K562 (cell line): Measurements from ENCODE around the gene ADPGK. TPM values are rescaled to one million over a fixed set of nuclear protein-coding genes. Genes with fewer than 3 reads are reported as not detected.
A peak's percentile ranks its signal among the peaks of the same experiment; 100 is the strongest.

Experiments
- ATAC-seq: fragments of 200-7000 bp; cut with Tn5 transposase; 3 replicates; pipeline ENCODE4 v1.9.1; 2020; ENCODE audit warnings: moderate library complexity
- BruUV-seq: library from RNA; stranded (reverse); fragments of 400-500 nt; replicated peaks from 2 replicates; lab custom pipeline; 2021; lab: Mats Ljungman, UMichigan
- CTCF ChIA-PET: fragments of 300-600 bp; formaldehyde crosslinking; extraction: SDS; loops from one replicate; lab custom pipeline; 2021; ENCODE audit warnings: low intra/inter-chr PET ratio; lab: Yijun Ruan, JAX
- POLR2A ChIA-PET: fragments of 300-600, 350-650 bp; sonication (Branson Sonifier 250); formaldehyde crosslinking; extraction: SDS; loops from one replicate; lab custom pipeline; 2021; ENCODE audit warnings: antibody characterized with exemption, inconsistent platforms; lab: Yijun Ruan, JAX
- DNase-seq, 4 experiments: peaks; one replicate each; pipeline versions ENCODE4 v3.0.0 to v3.0.0-alpha.2; 2011 to 2018; ENCODE audit warnings: low spot score in 3 of 4, mixed read lengths in 3 of 4; ENCODE audit errors: extremely low read depth in 1 of 4
- FAIRE-seq: peaks from 2 replicates; lab custom pipeline; 2011; peaks lifted over from hg19 to GRCh38; lab: Jason Lieb, UNC
- H2AFZ ChIP-seq: 2 replicates; pipeline ENCODE4 v1.6.0; 2011; ENCODE audit warnings: low read depth, low read length, control low read depth, inconsistent platforms
- H3K27ac ChIP-seq: fragments of 200-600 bp; 3 replicates; pipeline ENCODE4 v1.8.0; 2011; ENCODE audit warnings: low read depth, mild to moderate bottlenecking, control low read depth, inconsistent platforms, low read length, moderate library complexity, mixed read lengths; ENCODE audit errors: extremely low read depth
- H3K27me3 ChIP-seq, 2 experiments: fragments of 300-600 bp in 1 of 2; 2 replicates in 1 of 2; 3 replicates in 1 of 2; pipeline versions ENCODE4 v1.6.0 to v1.8.0; 2011; ENCODE audit warnings: inconsistent platforms in 2 of 2, low read length in 2 of 2, mild to moderate bottlenecking in 1 of 2, mixed read lengths in 1 of 2, moderate library complexity in 1 of 2; ENCODE audit not compliant: control insufficient read depth in 2 of 2, insufficient read depth in 2 of 2
- H3K36me3 ChIP-seq: fragments of 300-600 bp; 3 replicates; pipeline ENCODE4 v1.8.0; 2011; ENCODE audit warnings: mild to moderate bottlenecking, low read length, inconsistent platforms; ENCODE audit not compliant: control insufficient read depth, insufficient read depth
- H3K4me1 ChIP-seq, 2 experiments: fragments of 200-600 bp in 1 of 2; replicated peaks in 1 of 2; 2 replicates in 1 of 2; 3 replicates in 1 of 2; pipeline versions ENCODE4 v1.5.1 to v1.8.0; 2011; ENCODE audit warnings: inconsistent platforms in 2 of 2, low read length in 2 of 2, mild to moderate bottlenecking in 1 of 2, mixed read lengths in 1 of 2, moderate library complexity in 1 of 2; ENCODE audit not compliant: control insufficient read depth in 2 of 2, insufficient read depth in 2 of 2
- H3K4me2 ChIP-seq: 2 replicates; pipeline ENCODE4 v1.6.1; 2011; ENCODE audit warnings: low read length, control low read depth, inconsistent platforms, mixed read lengths; ENCODE audit not compliant: insufficient read depth
- H3K4me3 ChIP-seq: fragments of 200-600 bp; sonication (generic), shearing (Covaris generic); 2 replicates; pipeline ENCODE4 v1.5.1; 2016; ENCODE audit warnings: control low read depth, inconsistent platforms
- H3K79me2 ChIP-seq: fragments of 200-600 bp; 3 replicates; pipeline ENCODE4 v1.8.0; 2011; ENCODE audit warnings: low read length, inconsistent platforms; ENCODE audit not compliant: control insufficient read depth, insufficient read depth
- H3K9ac ChIP-seq, 2 experiments: 2 replicates each; pipeline versions ENCODE4 v1.6.0 to v1.6.1; 2011; ENCODE audit warnings: low read depth in 2 of 2, low read length in 2 of 2, control low read depth in 1 of 2, inconsistent platforms in 1 of 2, mild to moderate bottlenecking in 1 of 2, mixed read lengths in 1 of 2; ENCODE audit not compliant: insufficient read depth in 1 of 2
- H3K9me1 ChIP-seq: one replicate; pipeline ENCODE4 v1.6.0; 2011; ENCODE audit warnings: inconsistent platforms, mild to moderate bottlenecking, low read length, moderate library complexity; ENCODE audit not compliant: control insufficient read depth, insufficient read depth
- H3K9me3 ChIP-seq: replicated peaks from 2 replicates; pipeline ENCODE4 v1.5.1; 2011; ENCODE audit warnings: low read depth, low read length, inconsistent platforms; ENCODE audit not compliant: control insufficient read depth, insufficient read depth
- H4K20me1 ChIP-seq: replicated peaks from 2 replicates; pipeline ENCODE4 v1.6.1; 2011; ENCODE audit warnings: low read length, inconsistent platforms, mixed read lengths; ENCODE audit not compliant: control insufficient read depth, insufficient read depth
- ARID2 ChIP-seq: fragments of 450-650 bp; IDR thresholded peaks from 2 replicates; pipeline ENCODE4 v1.6.1; 2017; ENCODE audit warnings: antibody characterized with exemption, mild to moderate bottlenecking
- CCNT2 ChIP-seq: IDR thresholded peaks from 2 replicates; pipeline ENCODE4 v1.6.1; 2011; ENCODE audit warnings: borderline replicate concordance, low read depth, mild to moderate bottlenecking, moderate library complexity, mixed read lengths, low read length; ENCODE audit not compliant: insufficient read length; ENCODE audit errors: extremely low read depth
- CEBPB ChIP-seq: fragments of 450-650 bp; IDR thresholded peaks from 2 replicates; pipeline ENCODE4 v1.6.1; 2016; ENCODE audit warnings: missing genetic modification characterization, missing compliant biosample characterization
- CHD1 ChIP-seq: fragments of 200-600 bp; sonication (generic); IDR thresholded peaks from one replicate; pipeline ENCODE4 v1.6.1; 2012; ENCODE audit warnings: mild to moderate bottlenecking, moderate library complexity, low read length, inconsistent platforms
- JUND ChIP-seq, 2 experiments: IDR thresholded peaks; 2 replicates in 1 of 2; 3 replicates in 1 of 2; pipeline ENCODE4 v1.6.1; 2011; ENCODE audit warnings: borderline replicate concordance in 2 of 2, low read depth in 2 of 2, low read length in 2 of 2, improper control_type of control experiment in 1 of 2, missing biosample characterization in 1 of 2, missing genetic modification characterization in 1 of 2, missing genetic modification reagents in 1 of 2
- NR4A1 ChIP-seq, 2 experiments: fragments of 250-450 bp in 1 of 2; fragments of 450-650 bp in 1 of 2; sonication (Bioruptor Pico) in 1 of 2; IDR thresholded peaks; 2 replicates each; pipeline versions ENCODE4 v1.4.0 to v1.6.1; 2016 to 2020; ENCODE audit warnings: mild to moderate bottlenecking in 2 of 2, missing compliant biosample characterization in 1 of 2, missing genetic modification characterization in 1 of 2, moderate library complexity in 1 of 2
- ZBTB17 ChIP-seq: fragments of 450-650 bp; formaldehyde crosslinking; IDR thresholded peaks from 2 replicates; pipeline ENCODE4 v1.4.0; 2020; ENCODE audit warnings: mild to moderate bottlenecking
- WGBS: fragments of 100-300 bp; shearing (Covaris generic); methylation state at CpG from one replicate; pipeline ENCODE4 v1.1.6; 2016; ENCODE audit warnings: low coverage, mixed read lengths; ENCODE audit not compliant: insufficient coverage; ENCODE audit errors: missing lambda C conversion rate; 5-methylcytosine and 5-hydroxymethylcytosine counted together
- in situ Hi-C: fragments of 300-500 bp; cut with MboI; formaldehyde crosslinking; loops from 4 replicates; pipeline ENCODE4 v1.15.0; 2018; ENCODE audit warnings: inconsistent platforms, mixed read lengths
- intact Hi-C: fragments of 100-400 bp; cut with micrococcal nuclease; formaldehyde crosslinking; loops from 2 replicates; pipeline ENCODE4 v1.14.2; 2022
- polyA plus RNA-seq, 8 experiments: library from polyadenylated mRNA; depleted of rRNA in 4 of 8; stranded (reverse) in 5 of 8; unstranded in 3 of 8; fragments of >200 nt; fragmentation: Nextera tagmentation in 2 of 8; fragmentation: Illumina TruSeq in 1 of 8; extraction: Ambion mirVana in 2 of 8; extraction: Trizol in 1 of 8; gene quantifications; 2 replicates each; pipeline versions ENCODE4 v1.2.1 to v1.2.3, GENCODE V29; 2011 to 2014; ENCODE audit warnings: inconsistent platforms in 1 of 8, missing spikeins in 1 of 8
- total RNA-seq, 7 experiments: library from RNA; depleted of rRNA in 6 of 7; stranded (reverse); fragments of >200 nt in 6 of 7; fragmentation: Illumina TruSeq in 2 of 7; extraction: Trizol in 2 of 7; gene quantifications; 2 replicates each; pipeline versions ENCODE4 v1.2.1 to v1.2.3, GENCODE V29; 2011 to 2021; ENCODE audit warnings: low replicate concordance in 1 of 7
- TF ChIP-seq, protein P1 (sequence below): fragments of 250-450 bp; sonication (Bioruptor Pico); IDR thresholded peaks from 2 replicates; pipeline ENCODE4 v1.4.0; 2020; ENCODE audit warnings: mild to moderate bottlenecking, moderate library complexity
- TF ChIP-seq, protein P2 (sequence below): sonication (generic); formaldehyde crosslinking; IDR thresholded peaks from 2 replicates; pipeline ENCODE4 v1.9.0; 2022; ENCODE audit warnings: mild to moderate bottlenecking, missing genetic modification reagents
- TF ChIP-seq, protein P3 (sequence below): sonication (generic); formaldehyde crosslinking; IDR thresholded peaks from 2 replicates; pipeline ENCODE4 v1.5.0; 2020; ENCODE audit warnings: missing genetic modification reagents
- TF ChIP-seq, protein P4 (sequence below): fragments of 450-650 bp; IDR thresholded peaks from one replicate; pipeline ENCODE4 v1.6.1; 2018; ENCODE audit warnings: mild to moderate bottlenecking, moderate library complexity; ENCODE audit not compliant: partially characterized antibody
- TF ChIP-seq, protein P5 (sequence below): fragments of 250-450 bp; sonication (Bioruptor Pico); IDR thresholded peaks from 2 replicates; pipeline ENCODE4 v1.8.0; 2021; ENCODE audit warnings: moderate library complexity, mild to moderate bottlenecking, inconsistent platforms

Gene ADPGK
- total and polyA plus RNA-seq, 9 of the 15 experiments (the other 6 are each of a cell fraction or from before 2014, with no cell fraction given), result 13.4 to 97.4 (median 48.5) TPM

DNA sequence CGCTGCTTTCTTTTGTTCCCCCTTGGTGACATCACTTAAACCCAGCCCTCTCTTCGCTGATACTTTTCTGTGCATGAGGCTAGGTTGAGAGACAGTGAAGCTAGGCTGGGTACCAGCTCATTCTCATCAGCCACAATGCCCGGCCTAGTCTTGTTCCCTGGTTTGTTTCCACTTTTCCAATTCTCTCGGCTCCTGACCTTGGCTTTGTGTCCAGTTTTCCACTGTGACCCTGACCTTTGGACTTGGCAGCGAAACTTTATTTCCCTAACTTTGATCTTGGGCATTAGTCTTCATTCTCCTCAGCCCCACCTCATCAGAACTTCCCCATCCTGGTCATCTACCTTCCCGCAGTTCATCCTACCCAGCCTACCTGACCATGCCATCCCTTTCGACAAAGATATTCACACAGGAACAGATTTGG lies 908 bp upstream of the ADPGK start (continued):
- TF ChIP-seq JUND (IDR thresholded peaks at IDR 0.05; ENCODE audit: borderline replicate concordance, low read depth, low read length), result no peak
- TF ChIP-seq JUND (tag; IDR thresholded peaks at IDR 0.05; ENCODE audit: borderline replicate concordance, low read depth, low read length), result 0 out of 3 replicates have a peak, but pooled peaks have one; percentile 22
- TF ChIP-seq ARID2, result no peak

DNA sequence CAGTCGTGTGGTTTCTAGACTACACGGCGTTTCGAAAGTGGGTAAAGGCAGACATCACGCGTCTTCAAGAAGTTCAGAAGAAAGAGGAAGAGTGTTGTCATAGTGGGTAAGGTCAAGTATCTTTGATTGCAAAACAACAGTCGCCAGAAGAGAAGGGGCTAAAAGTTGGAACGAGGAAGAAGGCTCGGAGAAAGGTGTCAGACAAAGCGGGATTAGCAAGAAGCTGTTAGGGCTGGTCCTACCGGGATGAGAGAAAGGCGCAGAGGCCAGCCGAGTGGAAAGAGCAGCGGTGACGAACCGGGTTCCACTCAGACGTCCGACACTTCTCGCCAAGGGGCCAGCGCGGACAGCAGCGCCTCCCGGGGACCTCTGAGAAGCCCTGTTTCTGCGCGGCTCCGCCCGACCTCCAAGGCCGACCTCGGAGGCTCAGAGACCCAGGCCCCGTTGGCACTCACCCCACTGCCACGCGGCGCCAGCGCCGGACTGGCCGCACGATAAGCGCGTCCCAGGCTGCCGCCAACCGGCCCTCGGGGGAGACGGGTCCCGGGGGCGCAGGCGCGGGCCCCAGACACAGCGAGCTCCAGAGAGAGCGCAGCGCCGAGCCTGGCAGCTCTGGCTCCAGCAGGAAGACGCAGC lies 436 bp downstream of the ADPGK start:
- BruUV-seq, result no TSS peak
- Histone ChIP-seq H4K20me1 (peaks cover 4% of the 10 kb centered on the region; the same call in 1 of the 2 replicates), H3K9ac (peak overlapping the region; percentile 87 to 96), H3K36me3 (peaks cover 38% of the 10 kb centered on the region; the same call in 2 of the 3 replicates), H3K27ac (peak overlapping the region; percentile 92), H3K9me1 (no peaks in the 10 kb centered on the region), H2AFZ (peak overlapping the region; percentile 99), H3K27me3 (no peaks in the 10 kb centered on the region), H3K4me2 (peak overlapping the region; percentile 95), H3K4me1 (peaks cover 11 to 13% of the 10 kb centered on the region in 2 experiments; a peak in 4 of 5 replicates), H3K9me3 (no peaks in the 10 kb centered on the region), H3K79me2 (peaks cover 50% of the 10 kb centered on the region), H3K4me3 (peak overlapping the region; percentile 98)
- in situ Hi-C loops (loop anchor here (10.0 to 25.0 kb wide), 2 partner anchors 292 to 1304 kb away; partner anchors contain the start of gene GOLGA6A), intact Hi-C loops (loop anchor here (1.0 to 10.0 kb wide), 2 partner anchors 183 to 462 kb away; no protein-coding TSS in a partner anchor)
- ChIA-PET CTCF (interaction anchor here (0.6 kb wide), 1 partner anchor 73 kb away, joined by 3 read pairs; no protein-coding TSS in a partner anchor), POLR2A (interaction anchor here (0.6 to 1.5 kb wide), 5 partner anchors 10 to 422 kb away, joined by 3 to 5 read pairs (median 4); no protein-coding TSS in a partner anchor)
- WGBS, result under 1% methylated on average over 45 of the region's 52 CpGs
- FAIRE-seq (no peak), DNase-seq (no peak), ATAC-seq (peak; percentile 79)
- TF ChIP-seq NR4A1 (CRISPR knock-in tag; IDR thresholded peaks at IDR 0.05), result peak; percentile 55; the same call in 1 of the 2 replicates
- TF ChIP-seq NR4A1 (tag; IDR thresholded peaks at IDR 0.05), result no peak
- peak; percentile 73 for TF ChIP-seq CCNT2
- TF ChIP-seq, protein P1, sequence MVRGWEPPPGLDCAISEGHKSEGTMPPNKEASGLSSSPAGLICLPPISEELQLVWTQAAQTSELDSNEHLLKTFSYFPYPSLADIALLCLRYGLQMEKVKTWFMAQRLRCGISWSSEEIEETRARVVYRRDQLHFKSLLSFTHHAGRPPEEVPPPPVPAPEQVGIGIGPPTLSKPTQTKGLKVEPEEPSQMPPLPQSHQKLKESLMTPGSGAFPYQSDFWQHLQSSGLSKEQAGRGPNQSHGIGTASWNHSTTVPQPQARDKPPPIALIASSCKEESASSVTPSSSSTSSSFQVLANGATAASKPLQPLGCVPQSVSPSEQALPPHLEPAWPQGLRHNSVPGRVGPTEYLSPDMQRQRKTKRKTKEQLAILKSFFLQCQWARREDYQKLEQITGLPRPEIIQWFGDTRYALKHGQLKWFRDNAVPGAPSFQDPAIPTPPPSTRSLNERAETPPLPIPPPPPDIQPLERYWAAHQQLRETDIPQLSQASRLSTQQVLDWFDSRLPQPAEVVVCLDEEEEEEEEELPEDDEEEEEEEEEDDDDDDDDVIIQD (CRISPR knock-in tag), result 0 out of 2 replicates have a peak, but pooled peaks have one; percentile 47
- TF ChIP-seq CHD1, result peak; percentile 62
- TF ChIP-seq, protein P2, sequence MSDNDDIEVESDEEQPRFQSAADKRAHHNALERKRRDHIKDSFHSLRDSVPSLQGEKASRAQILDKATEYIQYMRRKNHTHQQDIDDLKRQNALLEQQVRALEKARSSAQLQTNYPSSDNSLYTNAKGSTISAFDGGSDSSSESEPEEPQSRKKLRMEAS, result peak; percentile 70
- TF ChIP-seq, protein P3, sequence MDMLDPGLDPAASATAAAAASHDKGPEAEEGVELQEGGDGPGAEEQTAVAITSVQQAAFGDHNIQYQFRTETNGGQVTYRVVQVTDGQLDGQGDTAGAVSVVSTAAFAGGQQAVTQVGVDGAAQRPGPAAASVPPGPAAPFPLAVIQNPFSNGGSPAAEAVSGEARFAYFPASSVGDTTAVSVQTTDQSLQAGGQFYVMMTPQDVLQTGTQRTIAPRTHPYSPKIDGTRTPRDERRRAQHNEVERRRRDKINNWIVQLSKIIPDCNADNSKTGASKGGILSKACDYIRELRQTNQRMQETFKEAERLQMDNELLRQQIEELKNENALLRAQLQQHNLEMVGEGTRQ (CRISPR knock-in tag), result no peak
- peak; percentile 85 for TF ChIP-seq CEBPB (tag)
- TF ChIP-seq, protein P4, sequence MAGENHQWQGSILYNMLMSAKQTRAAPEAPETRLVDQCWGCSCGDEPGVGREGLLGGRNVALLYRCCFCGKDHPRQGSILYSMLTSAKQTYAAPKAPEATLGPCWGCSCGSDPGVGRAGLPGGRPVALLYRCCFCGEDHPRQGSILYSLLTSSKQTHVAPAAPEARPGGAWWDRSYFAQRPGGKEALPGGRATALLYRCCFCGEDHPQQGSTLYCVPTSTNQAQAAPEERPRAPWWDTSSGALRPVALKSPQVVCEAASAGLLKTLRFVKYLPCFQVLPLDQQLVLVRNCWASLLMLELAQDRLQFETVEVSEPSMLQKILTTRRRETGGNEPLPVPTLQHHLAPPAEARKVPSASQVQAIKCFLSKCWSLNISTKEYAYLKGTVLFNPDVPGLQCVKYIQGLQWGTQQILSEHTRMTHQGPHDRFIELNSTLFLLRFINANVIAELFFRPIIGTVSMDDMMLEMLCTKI, result no peak
- TF ChIP-seq ZBTB17 (CRISPR knock-in tag), result 0 out of 2 replicates have a peak, but pooled peaks have one; percentile 9
- TF ChIP-seq, protein P5, sequence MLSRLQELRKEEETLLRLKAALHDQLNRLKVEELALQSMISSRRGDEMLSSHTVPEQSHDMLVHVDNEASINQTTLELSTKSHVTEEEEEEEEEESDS (CRISPR knock-in tag), result no peak
